Effector CD8-positive, alpha-beta T cell (primary cell): Measurements from ENCODE around the gene OR2L8.

Experiments used
- DNase-seq: peaks from one replicate; lab custom pipeline; 2025; lab: John Stamatoyannopoulos, UW

Gene OR2L8

GRCh38 chr1:247966532-247967204 is 18.0 kb downstream of the OR2L8 start:
- no peak for DNase-seq

GRCh38 chr1:247992986-247993385 is 44.3 kb downstream of the OR2L8 start:
- DNase-seq, result no peak

GRCh38 chr1:247998811-247999210 is 50.2 kb downstream of the OR2L8 start:
- DNase-seq, result no peak
